SK-N-SH (cell line): Measurements from ENCODE around the gene ZNF484. TPM values are rescaled to one million over a fixed set of nuclear protein-coding genes. Genes with fewer than 3 reads are reported as not detected.
"Not testable (repeated sequence)": the region's sequence is repeated elsewhere in the genome, so short reads cannot be mapped to it uniquely, and the experiment has no call there.

Source experiments
- CTCF ChIA-PET: fragments of 300-600, 350-600 bp; formaldehyde crosslinking; extraction: SDS; loops from one replicate; lab custom pipeline; 2021; lab: Yijun Ruan, JAX
- POLR2A ChIA-PET: fragments of 350-600 bp; sonication (Branson Sonifier 250); formaldehyde crosslinking; extraction: SDS; loops from one replicate; lab custom pipeline; 2020; ENCODE audit warnings: antibody characterized with exemption, inconsistent platforms; lab: Yijun Ruan, JAX
- DNase-seq: peaks from one replicate; pipeline ENCODE4 v3.0.0; 2012
- H2AFZ ChIP-seq: fragments of 200-600 bp; sonication (generic); 2 replicates; pipeline ENCODE4 v1.8.1; 2016; ENCODE audit warnings: antibody characterized with exemption, mild to moderate bottlenecking, low read depth
- H3F3A ChIP-seq: fragments of 200-600 bp; sonication (generic); replicated peaks from 2 replicates; pipeline ENCODE3; 2016; ENCODE audit warnings: antibody characterized with exemption, mild to moderate bottlenecking; ENCODE audit not compliant: insufficient read depth
- H3K27ac ChIP-seq, 2 experiments: fragments of 200-500 bp in 1 of 2; fragments of 200-600 bp in 1 of 2; sonication (Bioruptor generic) in 1 of 2; sonication (generic), shearing (Covaris generic) in 1 of 2; 2 replicates each; pipeline versions ENCODE4 v1.5.1 to v1.6.1; 2014 to 2016; ENCODE audit warnings: low read depth in 2 of 2, inconsistent platforms in 1 of 2, low read length in 1 of 2, mild to moderate bottlenecking in 1 of 2, mixed read lengths in 1 of 2
- H3K27me3 ChIP-seq: fragments of 200-600 bp; sonication (generic), shearing (Covaris generic); 2 replicates; pipeline ENCODE4 v1.6.1; 2016; ENCODE audit warnings: mixed run types; ENCODE audit not compliant: insufficient read depth
- H3K36me3 ChIP-seq, 2 experiments: fragments of 200-500 bp in 1 of 2; fragments of 200-600 bp in 1 of 2; sonication (Bioruptor generic) in 1 of 2; sonication (generic) in 1 of 2; replicated peaks in 1 of 2; 2 replicates each; pipeline versions ENCODE3 to v1.5.1; 2014 to 2016; ENCODE audit warnings: low read length in 1 of 2, mild to moderate bottlenecking in 1 of 2; ENCODE audit not compliant: insufficient read depth in 2 of 2, control insufficient read depth in 1 of 2
- H3K4me1 ChIP-seq, 2 experiments: fragments of 200-500 bp in 1 of 2; fragments of 200-600 bp in 1 of 2; sonication (Bioruptor generic) in 1 of 2; sonication (generic), shearing (Covaris generic) in 1 of 2; 2 replicates each; pipeline versions ENCODE4 v1.5.1 to v1.6.1; 2014 to 2016; ENCODE audit warnings: low read depth in 1 of 2, low read length in 1 of 2, mixed run types in 1 of 2; ENCODE audit not compliant: insufficient read depth in 2 of 2, control insufficient read depth in 1 of 2
- H3K4me2 ChIP-seq: fragments of 200-600 bp; sonication (generic), shearing (Covaris generic); 2 replicates; pipeline ENCODE4 v1.6.1; 2017; ENCODE audit warnings: mixed run types
- H3K4me3 ChIP-seq, 2 experiments: fragments of 200-500 bp in 1 of 2; fragments of 200-600 bp in 1 of 2; sonication (Bioruptor generic) in 1 of 2; sonication (generic), shearing (Covaris generic) in 1 of 2; 2 replicates each; pipeline versions ENCODE4 v1.5.1 to v1.8.1; 2014 to 2016; ENCODE audit warnings: low read depth in 2 of 2, inconsistent platforms in 1 of 2, low read length in 1 of 2, mild to moderate bottlenecking in 1 of 2, mixed read lengths in 1 of 2, moderate library complexity in 1 of 2
- H3K79me2 ChIP-seq: fragments of 200-600 bp; sonication (generic); 2 replicates; pipeline ENCODE4 v1.8.1; 2017; ENCODE audit warnings: mild to moderate bottlenecking; ENCODE audit not compliant: insufficient read depth
- H3K9ac ChIP-seq: fragments of 200-600 bp; sonication (generic); 2 replicates; pipeline ENCODE4 v1.6.1; 2017; ENCODE audit warnings: mixed run types
- H3K9me2 ChIP-seq: fragments of 200-600 bp; sonication (generic); 2 replicates; pipeline ENCODE4 v1.6.1; 2017; ENCODE audit warnings: mixed run types
- H3K9me3 ChIP-seq: fragments of 200-600 bp; sonication (generic); 2 replicates; pipeline ENCODE4 v1.6.1; 2017; ENCODE audit warnings: mixed run types, mild to moderate bottlenecking, moderate library complexity
- H4K20me1 ChIP-seq: fragments of 200-600 bp; sonication (generic); 2 replicates; pipeline ENCODE4 v1.6.1; 2017; ENCODE audit warnings: mild to moderate bottlenecking, mixed run types; ENCODE audit not compliant: insufficient read depth
- ELF1 ChIP-seq: IDR thresholded peaks from 2 replicates; pipeline ENCODE4 v1.4.0; 2012
- EZH2phosphoT487 ChIP-seq: fragments of 200-600 bp; sonication (generic); IDR thresholded peaks from 2 replicates; pipeline ENCODE4 v1.6.1; 2017; ENCODE audit warnings: low read depth, mixed run types, mild to moderate bottlenecking, antibody characterized with exemption, moderate library complexity, borderline replicate concordance
- FOXJ3 ChIP-seq: sonication (generic); formaldehyde crosslinking; IDR thresholded peaks from 2 replicates; pipeline ENCODE4 v1.5.1; 2020; ENCODE audit warnings: mild to moderate bottlenecking, missing genetic modification reagents
- MEF2A ChIP-seq: IDR thresholded peaks from 2 replicates; pipeline ENCODE4 v1.4.0; 2012; ENCODE audit warnings: low read depth, borderline replicate concordance
- POLR2AphosphoS5 ChIP-seq: IDR thresholded peaks from 2 replicates; pipeline ENCODE4 v1.6.1; 2012; ENCODE audit warnings: low read depth, low read length
- RAD21 ChIP-seq: IDR thresholded peaks from 2 replicates; pipeline ENCODE4 v1.6.1; 2012; ENCODE audit warnings: mild to moderate bottlenecking, low read length
- RCOR1 ChIP-seq: fragments of 150-350 bp; IDR thresholded peaks from 2 replicates; pipeline ENCODE4 v1.6.1; 2017; ENCODE audit warnings: antibody characterized with exemption, low read length
- SMC3 ChIP-seq: IDR thresholded peaks from 2 replicates; pipeline ENCODE4 v1.6.1; 2012; ENCODE audit warnings: low read depth, low read length, improper control_type of control experiment
- TEAD4 ChIP-seq: IDR thresholded peaks from 2 replicates; pipeline ENCODE4 v1.4.0; 2012; ENCODE audit warnings: mild to moderate bottlenecking, borderline replicate concordance; ENCODE audit not compliant: insufficient read depth
- WGBS: methylation state at CpG from one replicate; pipeline ENCODE4 v1.1.6; 2017; ENCODE audit warnings: low lambda C conversion rate; 5-methylcytosine and 5-hydroxymethylcytosine counted together
- polyA plus RNA-seq, 3 experiments: library from polyadenylated mRNA; depleted of rRNA; stranded (reverse); fragments of >200 nt; gene quantifications; 2 replicates each; pipeline ENCODE4 v1.2.3, GENCODE V29; 2012
- TF ChIP-seq, protein P1 (sequence below): fragments of 150-350 bp; IDR thresholded peaks from 2 replicates; pipeline ENCODE4 v1.6.1; 2016; ENCODE audit warnings: mild to moderate bottlenecking, low read depth, low read length
- TF ChIP-seq, protein P2 (sequence below): IDR thresholded peaks from 2 replicates; pipeline ENCODE4 v1.4.0; 2012; ENCODE audit warnings: low read depth, borderline replicate concordance
- TF ChIP-seq, protein P3 (sequence below): IDR thresholded peaks from 2 replicates; pipeline ENCODE4 v1.4.0; 2012; ENCODE audit warnings: low read depth
- TF ChIP-seq, protein P4 (sequence below): IDR thresholded peaks from 2 replicates; pipeline ENCODE4 v1.4.0; 2012; ENCODE audit warnings: low read depth, borderline replicate concordance

The ZNF484 gene
- polyA plus RNA-seq, 1 of the 3 experiments (the other 2 are of a cell fraction) = 0.79 TPM

DNA sequence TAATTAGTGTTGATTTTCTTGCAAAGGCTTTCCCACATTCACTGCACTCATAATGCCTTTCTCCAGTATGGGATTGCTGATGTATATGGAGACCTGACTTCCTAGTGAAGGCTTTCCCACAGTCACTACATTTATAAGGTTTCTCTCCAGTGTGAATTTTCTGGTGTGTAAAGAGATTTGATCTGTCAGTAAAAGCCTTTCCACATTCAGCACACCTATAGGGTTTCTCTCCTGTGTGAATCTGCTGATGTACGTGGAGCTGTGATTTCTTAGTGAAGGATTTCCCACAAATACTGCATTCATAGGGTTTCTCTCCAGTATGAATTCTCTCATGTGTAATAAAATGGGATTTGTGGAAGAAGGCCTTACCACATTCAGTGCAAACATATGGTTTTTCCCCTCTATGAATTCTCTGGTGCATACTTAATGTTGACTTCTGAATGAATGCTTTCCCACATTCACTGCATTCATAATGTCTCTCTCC is 31.1 kb downstream of the ZNF484 start (continued):
- TF ChIP-seq, protein P1, sequence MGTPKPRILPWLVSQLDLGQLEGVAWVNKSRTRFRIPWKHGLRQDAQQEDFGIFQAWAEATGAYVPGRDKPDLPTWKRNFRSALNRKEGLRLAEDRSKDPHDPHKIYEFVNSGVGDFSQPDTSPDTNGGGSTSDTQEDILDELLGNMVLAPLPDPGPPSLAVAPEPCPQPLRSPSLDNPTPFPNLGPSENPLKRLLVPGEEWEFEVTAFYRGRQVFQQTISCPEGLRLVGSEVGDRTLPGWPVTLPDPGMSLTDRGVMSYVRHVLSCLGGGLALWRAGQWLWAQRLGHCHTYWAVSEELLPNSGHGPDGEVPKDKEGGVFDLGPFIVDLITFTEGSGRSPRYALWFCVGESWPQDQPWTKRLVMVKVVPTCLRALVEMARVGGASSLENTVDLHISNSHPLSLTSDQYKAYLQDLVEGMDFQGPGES = no peak

DNA sequence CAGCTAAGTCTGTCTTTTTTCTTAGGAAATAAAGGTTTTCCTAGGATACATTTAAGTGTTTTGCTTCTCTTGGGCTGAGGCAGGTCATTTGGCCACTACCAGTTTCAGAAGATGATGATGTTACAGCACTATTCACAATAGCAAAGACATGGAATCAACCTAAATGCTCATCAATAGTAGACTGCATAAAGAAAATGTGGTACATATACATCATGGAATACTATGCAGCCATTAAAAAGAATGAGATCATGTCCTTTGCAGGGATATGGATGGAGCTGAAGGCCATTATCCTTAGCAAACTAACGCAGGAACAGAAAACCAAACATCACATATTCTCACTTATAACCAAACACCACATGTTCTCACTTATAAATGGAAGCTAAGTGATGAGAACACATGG is 39.4 kb downstream of the ZNF484 start:
- H3K79me2 ChIP-seq, H3K9me2 ChIP-seq, H3K4me2 ChIP-seq, H3K4me3 ChIP-seq, H4K20me1 ChIP-seq, H3K36me3 ChIP-seq, H3K27me3 ChIP-seq, H2AFZ ChIP-seq, H3K9me3 ChIP-seq, H3K27ac ChIP-seq, H3F3A ChIP-seq, POLR2A ChIA-PET, DNase-seq, H3K4me1 ChIP-seq, H3K9ac ChIP-seq: not testable (repeated sequence)
- CTCF ChIA-PET = interaction anchor here (1.8 kb wide), 1 partner anchor 12 kb away, joined by 4 read pairs; no protein-coding TSS in a partner anchor
- 79% methylated on average over 1 of the region's 1 CpG for WGBS

DNA sequence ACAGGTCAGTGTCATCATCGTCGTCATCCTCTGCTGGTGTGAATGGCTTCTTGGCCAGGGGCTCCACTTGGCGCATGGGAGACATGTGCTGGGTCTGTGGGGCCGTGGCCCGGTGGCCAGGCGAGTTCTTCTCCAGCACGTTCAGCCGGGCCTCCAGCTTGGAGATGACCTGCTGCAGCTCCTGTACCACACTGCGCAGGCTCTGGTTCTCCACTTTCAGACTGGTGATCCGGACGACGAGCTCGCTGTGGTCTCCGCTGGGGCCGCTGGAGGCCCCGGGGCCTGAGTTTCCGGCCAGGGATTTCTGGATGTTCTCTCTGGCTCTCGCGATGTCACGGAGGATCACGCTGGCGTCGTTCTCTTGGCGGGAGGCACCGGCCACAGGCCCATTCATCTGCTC is 40.6 kb downstream of the ZNF484 start:
- H3F3A ChIP-seq = no peaks in the 10 kb centered on the region
- no peaks in the 10 kb centered on the region for H3K27me3 ChIP-seq
- TF ChIP-seq SMC3 (no peak), RCOR1 (no peak), POLR2AphosphoS5 (no peak), RAD21 (no peak), TEAD4 (no peak)
- TF ChIP-seq, protein P2, sequence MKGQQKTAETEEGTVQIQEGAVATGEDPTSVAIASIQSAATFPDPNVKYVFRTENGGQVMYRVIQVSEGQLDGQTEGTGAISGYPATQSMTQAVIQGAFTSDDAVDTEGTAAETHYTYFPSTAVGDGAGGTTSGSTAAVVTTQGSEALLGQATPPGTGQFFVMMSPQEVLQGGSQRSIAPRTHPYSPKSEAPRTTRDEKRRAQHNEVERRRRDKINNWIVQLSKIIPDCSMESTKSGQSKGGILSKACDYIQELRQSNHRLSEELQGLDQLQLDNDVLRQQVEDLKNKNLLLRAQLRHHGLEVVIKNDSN = no peak
- H3K79me2 ChIP-seq = no peaks in the 10 kb centered on the region
- POLR2A ChIA-PET = no interaction called here
- no peaks in the 10 kb centered on the region for H3K9me2 ChIP-seq
- no peak overlapping the region for H3K4me2 ChIP-seq
- CTCF ChIA-PET = interaction anchor here (0.6 to 1.8 kb wide), 2 partner anchors 11 to 178 kb away, joined by 3 to 4 read pairs; no protein-coding TSS in a partner anchor
- WGBS = 91% methylated on average over 24 of the region's 25 CpGs
- no peak overlapping the region for H3K27ac ChIP-seq
- no peak overlapping the region for H3K9ac ChIP-seq
- no peak overlapping the region for H2AFZ ChIP-seq
- no peak overlapping the region for H3K4me3 ChIP-seq
- H4K20me1 ChIP-seq = no peaks in the 10 kb centered on the region
- DNase-seq = no peak
- no peaks in the 10 kb centered on the region for H3K36me3 ChIP-seq
- H3K4me1 ChIP-seq = no peaks in the 10 kb centered on the region
- peaks cover 8% of the 10 kb centered on the region for H3K9me3 ChIP-seq

DNA sequence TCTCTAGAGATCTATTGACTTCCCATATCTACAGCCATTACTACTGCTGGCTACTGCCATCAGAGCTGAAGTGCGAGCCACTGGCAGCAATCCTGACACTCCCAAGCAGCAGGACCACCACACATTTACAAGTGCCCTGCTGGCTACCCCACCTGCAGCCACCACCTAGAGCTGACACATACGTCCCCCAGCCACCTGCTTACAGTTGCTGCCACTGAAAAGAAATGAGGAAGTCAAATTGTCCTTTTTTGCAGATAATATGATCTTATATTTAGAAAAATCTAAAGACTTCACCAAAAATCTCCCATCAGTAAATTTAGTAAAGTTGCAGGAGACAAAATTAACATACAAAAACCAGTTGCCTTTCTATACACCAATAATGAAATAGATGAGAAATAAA is 48.4 kb downstream of the ZNF484 start:
- POLR2A ChIA-PET = no interaction called here
- H3K4me1 ChIP-seq = no peaks in the 10 kb centered on the region
- no peaks in the 10 kb centered on the region for H3F3A ChIP-seq
- H3K4me3 ChIP-seq = no peak overlapping the region
- no peaks in the 10 kb centered on the region for H3K36me3 ChIP-seq
- H3K9me3 ChIP-seq = no peaks in the 10 kb centered on the region
- H3K79me2 ChIP-seq = no peaks in the 10 kb centered on the region
- no peaks in the 10 kb centered on the region for H3K27me3 ChIP-seq
- H3K9ac ChIP-seq = no peak overlapping the region
- H2AFZ ChIP-seq = no peak overlapping the region
- H4K20me1 ChIP-seq = no peaks in the 10 kb centered on the region
- 32% methylated on average over 2 of the region's 2 CpGs for WGBS
- no peak overlapping the region for H3K4me2 ChIP-seq
- no peak for DNase-seq
- H3K27ac ChIP-seq = no peak overlapping the region
- H3K9me2 ChIP-seq = no peaks in the 10 kb centered on the region
- CTCF ChIA-PET = interaction anchor here (0.7 kb wide), 1 partner anchor 39 kb away, joined by 3 read pairs; no protein-coding TSS in a partner anchor
- TF ChIP-seq, protein P1 = no peak
- TF ChIP-seq, protein P3, sequence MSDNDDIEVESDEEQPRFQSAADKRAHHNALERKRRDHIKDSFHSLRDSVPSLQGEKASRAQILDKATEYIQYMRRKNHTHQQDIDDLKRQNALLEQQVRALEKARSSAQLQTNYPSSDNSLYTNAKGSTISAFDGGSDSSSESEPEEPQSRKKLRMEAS = no peak
- TF ChIP-seq ELF1 (no peak), EZH2phosphoT487 (no peak), FOXJ3 (no peak), MEF2A (no peak)
- TF ChIP-seq, protein P4, sequence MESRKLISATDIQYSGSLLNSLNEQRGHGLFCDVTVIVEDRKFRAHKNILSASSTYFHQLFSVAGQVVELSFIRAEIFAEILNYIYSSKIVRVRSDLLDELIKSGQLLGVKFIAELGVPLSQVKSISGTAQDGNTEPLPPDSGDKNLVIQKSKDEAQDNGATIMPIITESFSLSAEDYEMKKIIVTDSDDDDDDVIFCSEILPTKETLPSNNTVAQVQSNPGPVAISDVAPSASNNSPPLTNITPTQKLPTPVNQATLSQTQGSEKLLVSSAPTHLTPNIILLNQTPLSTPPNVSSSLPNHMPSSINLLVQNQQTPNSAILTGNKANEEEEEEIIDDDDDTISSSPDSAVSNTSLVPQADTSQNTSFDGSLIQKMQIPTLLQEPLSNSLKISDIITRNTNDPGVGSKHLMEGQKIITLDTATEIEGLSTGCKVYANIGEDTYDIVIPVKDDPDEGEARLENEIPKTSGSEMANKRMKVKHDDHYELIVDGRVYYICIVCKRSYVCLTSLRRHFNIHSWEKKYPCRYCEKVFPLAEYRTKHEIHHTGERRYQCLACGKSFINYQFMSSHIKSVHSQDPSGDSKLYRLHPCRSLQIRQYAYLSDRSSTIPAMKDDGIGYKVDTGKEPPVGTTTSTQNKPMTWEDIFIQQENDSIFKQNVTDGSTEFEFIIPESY = no peak
